Measurements from ENCODE around the gene MBNL1.
A peak's percentile ranks its signal among the peaks of the same experiment; 100 is the strongest.

Gene MBNL1

GRCh38 chr3:152251916-152252315 lies 16.8 kb upstream of the MBNL1 start:
- Histone ChIP-seq H3K4me1 (ENCODE audit: control insufficient read depth in 5 of 5, insufficient read depth in 5 of 5, low read length in 5 of 5) (peaks cover 0 to 13% (median 3%) of the 10 kb centered on the region in 5 donors), H3K9me3 (ENCODE audit: control insufficient read depth in 5 of 5, low read length in 5 of 5) (no peaks in the 10 kb centered on the region), H3K27me3 (ENCODE audit: control insufficient read depth in 5 of 5, insufficient read depth in 4 of 5, low read length in 5 of 5) (no peaks in the 10 kb centered on the region), H3K4me3 (ENCODE audit: low read depth in 1 of 5, low read length in 5 of 5) (no peak overlapping the region), H3K9ac (ENCODE audit: low read length in 5 of 5) (no peak overlapping the region), H3K27ac (ENCODE audit: low read depth, low read length) (no peak overlapping the region), H3K36me3 (ENCODE audit: control insufficient read depth in 5 of 5, insufficient read depth in 5 of 5, low read length in 5 of 5) (no peaks in the 10 kb centered on the region)

- Histone ChIP-seq H3K4me3 (ENCODE audit: low read depth in 1 of 5, low read length in 5 of 5) (no peak overlapping the region), H3K36me3 (ENCODE audit: control insufficient read depth in 5 of 5, insufficient read depth in 5 of 5, low read length in 5 of 5) (no peaks in the 10 kb centered on the region)
Measured at GRCh38 chr3:152252755-152253154, 16.0 kb upstream of the MBNL1 start.

GRCh38 chr3:152253514-152253913 lies 15.2 kb upstream of the MBNL1 start:
- Histone ChIP-seq H3K4me1 (ENCODE audit: control insufficient read depth in 5 of 5, insufficient read depth in 5 of 5, low read length in 5 of 5) (peaks cover 0 to 26% (median 6%) of the 10 kb centered on the region in 5 donors), H3K27me3 (ENCODE audit: control insufficient read depth in 5 of 5, insufficient read depth in 4 of 5, low read length in 5 of 5) (no peaks in the 10 kb centered on the region), H3K36me3 (ENCODE audit: control insufficient read depth in 5 of 5, insufficient read depth in 5 of 5, low read length in 5 of 5) (no peaks in the 10 kb centered on the region), H3K9ac (ENCODE audit: low read length in 5 of 5) (no peak overlapping the region), H3K4me3 (ENCODE audit: low read depth in 1 of 5, low read length in 5 of 5) (no peak overlapping the region), H3K27ac (ENCODE audit: low read depth, low read length) (no peak overlapping the region), H3K9me3 (ENCODE audit: control insufficient read depth in 5 of 5, low read length in 5 of 5) (no peaks in the 10 kb centered on the region)

More at GRCh38 chr3:152252755-152253154, 16.0 kb upstream of the MBNL1 start:
- no peaks in the 10 kb centered on the region for H3K27me3 ChIP-seq (ENCODE audit: control insufficient read depth in 5 of 5, insufficient read depth in 4 of 5, low read length in 5 of 5)
- peaks cover 0 to 21% (median 3%) of the 10 kb centered on the region in 5 donors for H3K4me1 ChIP-seq (ENCODE audit: control insufficient read depth in 5 of 5, insufficient read depth in 5 of 5, low read length in 5 of 5)
- H3K9me3 ChIP-seq (ENCODE audit: control insufficient read depth in 5 of 5, low read length in 5 of 5) = no peaks in the 10 kb centered on the region
- H3K27ac ChIP-seq (ENCODE audit: low read depth, low read length) = no peak overlapping the region
- no peak overlapping the region for H3K9ac ChIP-seq (ENCODE audit: low read length in 5 of 5)

GRCh38 chr3:152254041-152254440 lies 14.7 kb upstream of the MBNL1 start:
- no peak overlapping the region for H3K4me3 ChIP-seq (ENCODE audit: low read depth in 1 of 5, low read length in 5 of 5)
- H3K36me3 ChIP-seq (ENCODE audit: control insufficient read depth in 5 of 5, insufficient read depth in 5 of 5, low read length in 5 of 5) = no peaks in the 10 kb centered on the region
- no peak overlapping the region for H3K9ac ChIP-seq (ENCODE audit: low read length in 5 of 5)
- H3K9me3 ChIP-seq (ENCODE audit: control insufficient read depth in 5 of 5, low read length in 5 of 5) = no peaks in the 10 kb centered on the region
- H3K27ac ChIP-seq (ENCODE audit: low read depth, low read length) = no peak overlapping the region
- no peaks in the 10 kb centered on the region for H3K27me3 ChIP-seq (ENCODE audit: control insufficient read depth in 5 of 5, insufficient read depth in 4 of 5, low read length in 5 of 5)
- peaks cover 0 to 31% (median 11%) of the 10 kb centered on the region in 5 donors for H3K4me1 ChIP-seq (ENCODE audit: control insufficient read depth in 5 of 5, insufficient read depth in 5 of 5, low read length in 5 of 5)

GRCh38 chr3:152255290-152255689 lies 13.4 kb upstream of the MBNL1 start:
- no peak overlapping the region for H3K9ac ChIP-seq (ENCODE audit: low read length in 5 of 5)
- H3K4me3 ChIP-seq (ENCODE audit: low read depth in 1 of 5, low read length in 5 of 5) = no peak overlapping the region
- no peaks in the 10 kb centered on the region for H3K36me3 ChIP-seq (ENCODE audit: control insufficient read depth in 5 of 5, insufficient read depth in 5 of 5, low read length in 5 of 5)
- H3K9me3 ChIP-seq (ENCODE audit: control insufficient read depth in 5 of 5, low read length in 5 of 5) = no peaks in the 10 kb centered on the region
- no peaks in the 10 kb centered on the region for H3K27me3 ChIP-seq (ENCODE audit: control insufficient read depth in 5 of 5, insufficient read depth in 4 of 5, low read length in 5 of 5)
- H3K27ac ChIP-seq (ENCODE audit: low read depth, low read length) = no peak overlapping the region
- H3K4me1 ChIP-seq (ENCODE audit: control insufficient read depth in 5 of 5, insufficient read depth in 5 of 5, low read length in 5 of 5) = peaks cover 0 to 39% (median 22%) of the 10 kb centered on the region in 5 donors

GRCh38 chr3:152256851-152257562 lies 11.7 kb upstream of the MBNL1 start:
- Histone ChIP-seq H3K4me1 (ENCODE audit: control insufficient read depth in 5 of 5, insufficient read depth in 5 of 5, low read length in 5 of 5) (peaks cover 0 to 39% (median 22%) of the 10 kb centered on the region in 5 donors), H3K36me3 (ENCODE audit: control insufficient read depth in 5 of 5, insufficient read depth in 5 of 5, low read length in 5 of 5) (no peaks in the 10 kb centered on the region), H3K9me3 (ENCODE audit: control insufficient read depth in 5 of 5, low read length in 5 of 5) (no peaks in the 10 kb centered on the region), H3K9ac (ENCODE audit: low read length in 5 of 5) (no peak overlapping the region), H3K27me3 (ENCODE audit: control insufficient read depth in 5 of 5, insufficient read depth in 4 of 5, low read length in 5 of 5) (no peaks in the 10 kb centered on the region), H3K27ac (ENCODE audit: low read depth, low read length) (no peak overlapping the region), H3K4me3 (ENCODE audit: low read depth in 1 of 5, low read length in 5 of 5) (no peak overlapping the region)

GRCh38 chr3:152257563-152258035 lies 11.1 kb upstream of the MBNL1 start:
- no peak overlapping the region for H3K9ac ChIP-seq (ENCODE audit: low read length in 5 of 5)
- no peaks in the 10 kb centered on the region for H3K36me3 ChIP-seq (ENCODE audit: control insufficient read depth in 5 of 5, insufficient read depth in 5 of 5, low read length in 5 of 5)
- H3K4me1 ChIP-seq (ENCODE audit: control insufficient read depth in 5 of 5, insufficient read depth in 5 of 5, low read length in 5 of 5) = peaks cover 0 to 39% (median 22%) of the 10 kb centered on the region in 5 donors
- no peaks in the 10 kb centered on the region for H3K27me3 ChIP-seq (ENCODE audit: control insufficient read depth in 5 of 5, insufficient read depth in 4 of 5, low read length in 5 of 5)
- no peak overlapping the region for H3K4me3 ChIP-seq (ENCODE audit: low read depth in 1 of 5, low read length in 5 of 5)
- no peaks in the 10 kb centered on the region for H3K9me3 ChIP-seq (ENCODE audit: control insufficient read depth in 5 of 5, low read length in 5 of 5)
- H3K27ac ChIP-seq (ENCODE audit: low read depth, low read length) = no peak overlapping the region

- Histone ChIP-seq H3K9ac (ENCODE audit: low read length in 5 of 5) (peak overlapping the region in 1 of 5 donors; percentile 6), H3K4me3 (ENCODE audit: low read depth in 1 of 5, low read length in 5 of 5) (no peak overlapping the region), H3K9me3 (ENCODE audit: control insufficient read depth in 5 of 5, low read length in 5 of 5) (no peaks in the 10 kb centered on the region), H3K36me3 (ENCODE audit: control insufficient read depth in 5 of 5, insufficient read depth in 5 of 5, low read length in 5 of 5) (no peaks in the 10 kb centered on the region), H3K27ac (ENCODE audit: low read depth, low read length) (peak overlapping the region; percentile 64), H3K27me3 (ENCODE audit: control insufficient read depth in 5 of 5, insufficient read depth in 4 of 5, low read length in 5 of 5) (no peaks in the 10 kb centered on the region), H3K4me1 (ENCODE audit: control insufficient read depth in 5 of 5, insufficient read depth in 5 of 5, low read length in 5 of 5) (peaks cover 0 to 31% (median 20%) of the 10 kb centered on the region in 5 donors)
Measured at GRCh38 chr3:152258448-152259393, 10.0 kb upstream of the MBNL1 start.

- Histone ChIP-seq H3K9ac (ENCODE audit: low read length in 5 of 5) (no peak overlapping the region), H3K9me3 (ENCODE audit: control insufficient read depth in 5 of 5, low read length in 5 of 5) (no peaks in the 10 kb centered on the region), H3K27ac (ENCODE audit: low read depth, low read length) (no peak overlapping the region), H3K4me3 (ENCODE audit: low read depth in 1 of 5, low read length in 5 of 5) (no peak overlapping the region), H3K36me3 (ENCODE audit: control insufficient read depth in 5 of 5, insufficient read depth in 5 of 5, low read length in 5 of 5) (no peaks in the 10 kb centered on the region), H3K27me3 (ENCODE audit: control insufficient read depth in 5 of 5, insufficient read depth in 4 of 5, low read length in 5 of 5) (no peaks in the 10 kb centered on the region), H3K4me1 (ENCODE audit: control insufficient read depth in 5 of 5, insufficient read depth in 5 of 5, low read length in 5 of 5) (peaks cover 0 to 26% (median 20%) of the 10 kb centered on the region in 5 donors)
Measured at GRCh38 chr3:152259468-152259867, 9.3 kb upstream of the MBNL1 start.

- Histone ChIP-seq H3K4me3 (ENCODE audit: low read depth in 1 of 5, low read length in 5 of 5) (no peak overlapping the region), H3K27ac (ENCODE audit: low read depth, low read length) (no peak overlapping the region), H3K27me3 (ENCODE audit: control insufficient read depth in 5 of 5, insufficient read depth in 4 of 5, low read length in 5 of 5) (no peaks in the 10 kb centered on the region), H3K9me3 (ENCODE audit: control insufficient read depth in 5 of 5, low read length in 5 of 5) (no peaks in the 10 kb centered on the region), H3K9ac (ENCODE audit: low read length in 5 of 5) (peak overlapping the region in 1 of 5 donors; percentile 36), H3K36me3 (ENCODE audit: control insufficient read depth in 5 of 5, insufficient read depth in 5 of 5, low read length in 5 of 5) (no peaks in the 10 kb centered on the region), H3K4me1 (ENCODE audit: control insufficient read depth in 5 of 5, insufficient read depth in 5 of 5, low read length in 5 of 5) (peaks cover 0 to 26% (median 20%) of the 10 kb centered on the region in 5 donors)
Measured at GRCh38 chr3:152260026-152260425, 8.7 kb upstream of the MBNL1 start.

Measured in subcutaneous abdominal adipose tissue (tissue), 5 donors.